SU-DHL-6 (cell line): ENCODE results near the gene MPPE1.

Experiments used
- CTCF ChIP-seq: fragments of 200-600 bp; sonication (generic); IDR thresholded peaks from one replicate; pipeline ENCODE4 v1.5.1; 2017; ENCODE audit warnings: antibody characterized with exemption, mild to moderate bottlenecking, low read length, moderate library complexity; ENCODE audit not compliant: insufficient read depth, poor library complexity, severe bottlenecking
- EZH2phosphoT487 ChIP-seq: fragments of 200-600 bp; sonication (generic), shearing (Covaris generic); conservative IDR thresholded peaks from 2 replicates; pipeline ENCODE4 v1.6.1; 2018; ENCODE audit warnings: mild to moderate bottlenecking, antibody characterized with exemption, low read length, moderate library complexity, mixed read lengths

GRCh38 chr18:11908182-11909060 is at the start of gene MPPE1:
- TF ChIP-seq CTCF = no peak
- no peak for TF ChIP-seq EZH2phosphoT487
